ENCODE results near the gene RIMS3.

GRCh38 chr1:40588586-40588985 is 76.9 kb downstream of the RIMS3 start:
- TF ChIP-seq CTCF (IDR thresholded peaks at IDR 0.05; ENCODE audit: low read length) = no peak
- TF ChIP-seq EZH2phosphoT487 (IDR thresholded peaks at IDR 0.05; ENCODE audit: low read length) = no peak
